AG09309 (cell line): ENCODE data around the gene MAMDC4.

Experiments
- DNase-seq: peaks from one replicate; pipeline ENCODE4 v3.0.0-alpha.2; 2010; ENCODE audit warnings: low read depth
- H3K4me3 ChIP-seq: 2 replicates; pipeline ENCODE4 v1.5.1; 2011; ENCODE audit warnings: mild to moderate bottlenecking, low read depth, low read length, moderate library complexity; ENCODE audit not compliant: control insufficient read depth
- CTCF ChIP-seq: IDR thresholded peaks from 2 replicates; pipeline ENCODE4 v1.5.1; 2011; ENCODE audit warnings: mild to moderate bottlenecking, low read depth, low read length, inconsistent platforms; ENCODE audit not compliant: insufficient read depth, control insufficient read depth; ENCODE audit errors: missing control alignments

MAMDC4 gene

GRCh38 chr9:136847088-136847825 is 4.9 kb upstream of the MAMDC4 start:
- no peak for TF ChIP-seq CTCF
- H3K4me3 ChIP-seq: peak overlapping the region; percentile 95
- DNase-seq: no peak

GRCh38 chr9:136847826-136848392 is 4.2 kb upstream of the MAMDC4 start:
- H3K4me3 ChIP-seq: peak overlapping the region; percentile 95
- no peak for TF ChIP-seq CTCF
- DNase-seq: no peak

- no peak for DNase-seq
- TF ChIP-seq CTCF: no peak
- H3K4me3 ChIP-seq: peak overlapping the region; percentile 95
Observed at GRCh38 chr9:136848393-136849037, 3.6 kb upstream of the MAMDC4 start.

- DNase-seq: peak; percentile 97
- H3K4me3 ChIP-seq: peak within 1 kb of the TSS; percentile 95
- TF ChIP-seq CTCF: no peak
Observed at GRCh38 chr9:136849038-136849959, 2.8 kb upstream of the MAMDC4 start, which contains the start of gene PHPT1. TSS of gene PHPT1 (plus strand) at chr9:136849409. CDS start at chr9:136849431, 22 bp downstream.

- no peak for DNase-seq
- no peak for TF ChIP-seq CTCF
- peak overlapping the region; percentile 95 for H3K4me3 ChIP-seq
Observed at GRCh38 chr9:136849960-136850865, 1.9 kb upstream of the MAMDC4 start.
